ENCODE results near the gene GMCL2.

The GMCL2 gene

DNA sequence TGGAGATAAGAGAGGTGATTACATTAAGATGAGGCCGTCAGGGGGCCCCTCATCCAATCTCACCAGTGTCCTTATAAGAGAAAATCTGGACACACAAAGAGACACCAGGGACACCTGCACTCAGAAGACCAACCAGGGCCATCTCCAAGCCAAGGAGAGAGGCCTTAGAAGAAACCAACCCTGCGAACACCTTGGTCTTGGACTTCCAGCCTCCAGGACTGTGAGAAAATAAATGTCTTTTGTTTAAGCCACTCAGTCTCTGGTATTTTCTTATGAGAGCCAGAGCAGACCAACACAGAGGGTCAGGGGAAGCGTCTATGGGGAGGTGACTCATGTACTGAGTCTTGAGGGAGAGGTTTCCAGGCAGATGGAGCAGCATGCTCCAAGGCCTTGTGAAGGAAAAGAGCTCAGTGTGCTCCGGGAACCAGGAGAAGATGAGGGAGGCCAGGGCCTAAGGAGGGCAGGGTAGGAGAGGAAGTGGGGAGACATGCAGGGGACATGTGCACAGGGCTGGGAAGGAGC is 40.0 kb upstream of the GMCL2 start:
- H3K4me1 ChIP-seq (ENCODE audit: control insufficient read depth, insufficient read depth, low read length) = no peaks in the 10 kb centered on the region
- ChIA-PET CTCF (no interaction called here), POLR2A (interaction anchor here (5.1 kb wide), 1 partner anchor 23 kb away, joined by 20 read pairs; the partner anchor contains the start of gene HNRNPAB)
- H3K27ac ChIP-seq (ENCODE audit: extremely low read depth, low read depth, low read length) = no peak overlapping the region
- H3K36me3 ChIP-seq (ENCODE audit: control insufficient read depth in 2 of 2, insufficient read depth in 1 of 2, low read length in 2 of 2) = peaks cover 15 to 88% of the 10 kb centered on the region in 2 experiments; a peak in 2 of 3 replicates
- no peaks in the 10 kb centered on the region for H3K9me3 ChIP-seq (ENCODE audit: control insufficient read depth, insufficient read depth, low read depth, low read length)
- peak; percentile 98 for TF ChIP-seq ZNF548 (tag by site-specific recombination; IDR thresholded peaks at IDR 0.05)
- TF ChIP-seq HOXA7 (CRISPR knock-in tag; IDR thresholded peaks at IDR 0.05; ENCODE audit: borderline replicate concordance) = no peak
- H3K4me3 ChIP-seq (ENCODE audit: low read depth, low read length) = no peak overlapping the region

DNA sequence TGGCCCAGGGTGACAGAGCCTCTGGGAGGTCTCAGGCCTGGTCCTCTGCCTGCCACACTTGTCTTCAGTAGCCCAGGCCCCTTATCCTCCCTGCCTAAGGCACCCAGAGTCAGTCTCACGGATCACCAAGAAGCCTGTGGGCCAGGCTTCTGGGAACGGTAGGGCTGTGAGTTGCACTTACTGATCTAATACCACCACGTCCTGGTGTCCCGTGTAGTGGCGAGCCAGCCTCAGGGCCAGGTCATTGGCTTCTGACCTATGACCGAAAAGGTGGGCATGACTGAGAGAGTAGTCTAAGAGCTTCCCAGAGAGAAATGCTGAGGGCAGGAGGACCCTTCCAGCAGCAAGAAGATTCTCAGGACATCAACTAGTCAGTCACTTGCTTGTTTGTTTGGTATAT is 38.0 kb upstream of the GMCL2 start:
- ChIA-PET POLR2A (interaction anchor here (1.6 to 5.1 kb wide), 2 partner anchors 21 to 72 kb away, joined by 4 to 20 read pairs; partner anchors contain the start of genes HNRNPAB and NHP2), CTCF (no interaction called here)
- Histone ChIP-seq H3K9me3 (ENCODE audit: control insufficient read depth, insufficient read depth, low read depth, low read length) (no peaks in the 10 kb centered on the region), H3K36me3 (ENCODE audit: control insufficient read depth in 2 of 2, insufficient read depth in 1 of 2, low read length in 2 of 2) (peaks cover 19 to 92% of the 10 kb centered on the region in 2 experiments; a peak in 2 of 3 replicates), H3K4me1 (ENCODE audit: control insufficient read depth, insufficient read depth, low read length) (no peaks in the 10 kb centered on the region), H3K27ac (ENCODE audit: extremely low read depth, low read depth, low read length) (no peak overlapping the region), H3K4me3 (ENCODE audit: low read depth, low read length) (no peak overlapping the region)
- TF ChIP-seq, protein P1, sequence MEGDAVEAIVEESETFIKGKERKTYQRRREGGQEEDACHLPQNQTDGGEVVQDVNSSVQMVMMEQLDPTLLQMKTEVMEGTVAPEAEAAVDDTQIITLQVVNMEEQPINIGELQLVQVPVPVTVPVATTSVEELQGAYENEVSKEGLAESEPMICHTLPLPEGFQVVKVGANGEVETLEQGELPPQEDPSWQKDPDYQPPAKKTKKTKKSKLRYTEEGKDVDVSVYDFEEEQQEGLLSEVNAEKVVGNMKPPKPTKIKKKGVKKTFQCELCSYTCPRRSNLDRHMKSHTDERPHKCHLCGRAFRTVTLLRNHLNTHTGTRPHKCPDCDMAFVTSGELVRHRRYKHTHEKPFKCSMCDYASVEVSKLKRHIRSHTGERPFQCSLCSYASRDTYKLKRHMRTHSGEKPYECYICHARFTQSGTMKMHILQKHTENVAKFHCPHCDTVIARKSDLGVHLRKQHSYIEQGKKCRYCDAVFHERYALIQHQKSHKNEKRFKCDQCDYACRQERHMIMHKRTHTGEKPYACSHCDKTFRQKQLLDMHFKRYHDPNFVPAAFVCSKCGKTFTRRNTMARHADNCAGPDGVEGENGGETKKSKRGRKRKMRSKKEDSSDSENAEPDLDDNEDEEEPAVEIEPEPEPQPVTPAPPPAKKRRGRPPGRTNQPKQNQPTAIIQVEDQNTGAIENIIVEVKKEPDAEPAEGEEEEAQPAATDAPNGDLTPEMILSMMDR (tag by site-specific recombination; IDR thresholded peaks at IDR 0.05) = no peak
- TF ChIP-seq, protein P2, sequence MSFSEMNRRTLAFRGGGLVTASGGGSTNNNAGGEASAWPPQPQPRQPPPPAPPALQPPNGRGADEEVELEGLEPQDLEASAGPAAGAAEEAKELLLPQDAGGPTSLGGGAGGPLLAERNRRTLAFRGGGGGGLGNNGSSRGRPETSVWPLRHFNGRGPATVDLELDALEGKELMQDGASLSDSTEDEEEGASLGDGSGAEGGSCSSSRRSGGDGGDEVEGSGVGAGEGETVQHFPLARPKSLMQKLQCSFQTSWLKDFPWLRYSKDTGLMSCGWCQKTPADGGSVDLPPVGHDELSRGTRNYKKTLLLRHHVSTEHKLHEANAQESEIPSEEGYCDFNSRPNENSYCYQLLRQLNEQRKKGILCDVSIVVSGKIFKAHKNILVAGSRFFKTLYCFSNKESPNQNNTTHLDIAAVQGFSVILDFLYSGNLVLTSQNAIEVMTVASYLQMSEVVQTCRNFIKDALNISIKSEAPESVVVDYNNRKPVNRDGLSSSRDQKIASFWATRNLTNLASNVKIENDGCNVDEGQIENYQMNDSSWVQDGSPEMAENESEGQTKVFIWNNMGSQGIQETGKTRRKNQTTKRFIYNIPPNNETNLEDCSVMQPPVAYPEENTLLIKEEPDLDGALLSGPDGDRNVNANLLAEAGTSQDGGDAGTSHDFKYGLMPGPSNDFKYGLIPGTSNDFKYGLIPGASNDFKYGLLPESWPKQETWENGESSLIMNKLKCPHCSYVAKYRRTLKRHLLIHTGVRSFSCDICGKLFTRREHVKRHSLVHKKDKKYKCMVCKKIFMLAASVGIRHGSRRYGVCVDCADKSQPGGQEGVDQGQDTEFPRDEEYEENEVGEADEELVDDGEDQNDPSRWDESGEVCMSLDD (tag by site-specific recombination; IDR thresholded peaks at IDR 0.05) = no peak
- no peak for TF ChIP-seq ZNF654 (tag by site-specific recombination; IDR thresholded peaks at IDR 0.05; ENCODE audit: low read depth)

DNA sequence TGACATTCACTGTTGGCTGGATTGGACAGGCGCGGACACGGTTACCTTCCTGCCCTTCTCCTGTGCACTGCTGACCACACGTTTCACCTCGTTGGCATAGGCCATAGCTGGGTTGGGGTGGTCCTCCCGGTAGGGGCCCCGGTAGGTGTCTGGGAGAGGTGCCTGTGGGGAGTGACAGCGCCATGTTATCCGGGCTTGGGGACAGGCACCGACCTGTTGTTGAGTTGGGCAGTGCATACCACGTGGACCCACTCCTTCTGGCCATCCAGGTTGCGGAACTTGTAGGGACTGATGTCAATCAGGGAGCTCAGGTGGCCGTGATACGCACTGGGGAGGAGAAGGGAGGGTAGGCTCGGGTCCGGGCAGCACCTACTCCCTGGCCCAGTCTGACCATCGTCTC is 37.2 kb upstream of the GMCL2 start:
- POLR2A ChIA-PET = interaction anchor here (0.9 to 5.1 kb wide), 3 partner anchors 9 to 71 kb away, joined by 3 to 20 read pairs (median 4); partner anchors contain the start of genes HNRNPAB and NHP2
- no peaks in the 10 kb centered on the region for H3K4me1 ChIP-seq (ENCODE audit: control insufficient read depth, insufficient read depth, low read length)
- H3K4me3 ChIP-seq (ENCODE audit: low read depth, low read length) = no peak overlapping the region
- no peaks in the 10 kb centered on the region for H3K9me3 ChIP-seq (ENCODE audit: control insufficient read depth, insufficient read depth, low read depth, low read length)
- TF ChIP-seq ZNF558 (tag by site-specific recombination; IDR thresholded peaks at IDR 0.05) (no peak), GFI1B (tag by site-specific recombination; IDR thresholded peaks at IDR 0.05) (no peak), ZNF664 (tag by site-specific recombination; IDR thresholded peaks at IDR 0.05) (no peak)
- no peak overlapping the region for H3K27ac ChIP-seq (ENCODE audit: extremely low read depth, low read depth, low read length)
- peaks cover 23 to 89% of the 10 kb centered on the region in 2 experiments; a peak in 2 of 3 replicates for H3K36me3 ChIP-seq (ENCODE audit: control insufficient read depth in 2 of 2, insufficient read depth in 1 of 2, low read length in 2 of 2)
- CTCF ChIA-PET = interaction anchor here (0.6 kb wide), 1 partner anchor 148 kb away, joined by 3 read pairs; no protein-coding TSS in a partner anchor

DNA sequence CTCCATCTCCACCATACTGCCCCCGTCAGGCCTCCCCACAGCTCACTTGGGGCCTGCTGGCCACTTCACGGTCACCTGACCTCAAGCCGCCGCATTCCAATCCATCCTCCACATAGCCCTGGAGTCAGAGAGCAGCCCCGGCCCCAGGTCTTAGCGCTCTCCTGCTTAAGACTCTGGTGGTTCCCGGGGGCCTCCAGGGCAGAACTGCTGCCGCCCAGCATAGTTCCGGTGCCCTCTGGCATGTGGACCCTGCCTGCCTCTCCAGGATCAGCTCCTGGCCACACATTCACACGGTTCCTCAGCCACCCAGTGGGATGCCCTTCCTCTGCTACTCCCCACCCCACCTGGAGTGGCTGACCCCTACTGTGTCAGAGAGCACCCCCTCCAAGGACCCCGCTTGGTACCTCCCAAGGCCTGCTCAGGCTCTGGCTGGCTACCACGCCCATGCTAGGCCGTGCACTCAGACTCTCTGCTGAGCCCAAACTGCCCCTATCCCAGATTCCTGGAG is 36.7 kb upstream of the GMCL2 start:
- ChIA-PET POLR2A (interaction anchor here (0.9 to 5.1 kb wide), 2 partner anchors 9 to 20 kb away, joined by 3 to 20 read pairs; partner anchors contain the start of gene HNRNPAB), CTCF (no interaction called here)
- Histone ChIP-seq H3K27ac (ENCODE audit: extremely low read depth, low read depth, low read length) (no peak overlapping the region), H3K36me3 (ENCODE audit: control insufficient read depth in 2 of 2, insufficient read depth in 1 of 2, low read length in 2 of 2) (peaks cover 24 to 84% of the 10 kb centered on the region in 2 experiments), H3K9me3 (ENCODE audit: control insufficient read depth, insufficient read depth, low read depth, low read length) (no peaks in the 10 kb centered on the region), H3K4me1 (ENCODE audit: control insufficient read depth, insufficient read depth, low read length) (no peaks in the 10 kb centered on the region), H3K4me3 (ENCODE audit: low read depth, low read length) (no peak overlapping the region)
- no peak for TF ChIP-seq ZNF416 (tag by site-specific recombination; IDR thresholded peaks at IDR 0.05)
- TF ChIP-seq, protein P3, sequence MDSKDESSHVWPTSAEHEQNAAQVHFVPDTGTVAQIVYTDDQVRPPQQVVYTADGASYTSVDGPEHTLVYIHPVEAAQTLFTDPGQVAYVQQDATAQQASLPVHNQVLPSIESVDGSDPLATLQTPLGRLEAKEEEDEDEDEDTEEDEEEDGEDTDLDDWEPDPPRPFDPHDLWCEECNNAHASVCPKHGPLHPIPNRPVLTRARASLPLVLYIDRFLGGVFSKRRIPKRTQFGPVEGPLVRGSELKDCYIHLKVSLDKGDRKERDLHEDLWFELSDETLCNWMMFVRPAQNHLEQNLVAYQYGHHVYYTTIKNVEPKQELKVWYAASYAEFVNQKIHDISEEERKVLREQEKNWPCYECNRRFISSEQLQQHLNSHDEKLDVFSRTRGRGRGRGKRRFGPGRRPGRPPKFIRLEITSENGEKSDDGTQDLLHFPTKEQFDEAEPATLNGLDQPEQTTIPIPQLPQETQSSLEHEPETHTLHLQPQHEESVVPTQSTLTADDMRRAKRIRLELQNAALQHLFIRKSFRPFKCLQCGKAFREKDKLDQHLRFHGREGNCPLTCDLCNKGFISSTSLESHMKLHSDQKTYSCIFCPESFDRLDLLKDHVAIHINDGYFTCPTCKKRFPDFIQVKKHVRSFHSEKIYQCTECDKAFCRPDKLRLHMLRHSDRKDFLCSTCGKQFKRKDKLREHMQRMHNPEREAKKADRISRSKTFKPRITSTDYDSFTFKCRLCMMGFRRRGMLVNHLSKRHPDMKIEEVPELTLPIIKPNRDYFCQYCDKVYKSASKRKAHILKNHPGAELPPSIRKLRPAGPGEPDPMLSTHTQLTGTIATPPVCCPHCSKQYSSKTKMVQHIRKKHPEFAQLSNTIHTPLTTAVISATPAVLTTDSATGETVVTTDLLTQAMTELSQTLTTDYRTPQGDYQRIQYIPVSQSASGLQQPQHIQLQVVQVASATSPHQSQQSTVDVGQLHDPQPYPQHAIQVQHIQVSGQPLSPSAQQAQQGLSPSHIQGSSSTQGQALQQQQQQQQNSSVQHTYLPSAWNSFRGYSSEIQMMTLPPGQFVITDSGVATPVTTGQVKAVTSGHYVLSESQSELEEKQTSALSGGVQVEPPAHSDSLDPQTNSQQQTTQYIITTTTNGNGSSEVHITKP (tag by site-specific recombination; IDR thresholded peaks at IDR 0.05) = peak; percentile 84
- TF ChIP-seq ZIC2 (tag by site-specific recombination; IDR thresholded peaks at IDR 0.05) = peak; percentile 84
- peak; percentile 90 for TF ChIP-seq GLIS1 (tag by site-specific recombination; IDR thresholded peaks at IDR 0.05)
- peak; percentile 61 for TF ChIP-seq GLIS2 (tag by site-specific recombination; IDR thresholded peaks at IDR 0.05)
